Thyroid gland (tissue), 4 donors: Measurements from ENCODE around the gene EGLN2. TPM values are rescaled to one million over a fixed set of nuclear protein-coding genes. Genes with fewer than 3 reads are reported as not detected.

Experiments used
- DNase-seq, 2 donors: peaks; one replicate each; pipeline ENCODE4 v3.0.0-alpha.2; 2019
- H3K27ac ChIP-seq, 3 donors: fragments of 200-600 bp; sonication (generic); 1 replicate in 2 of 3; 2 replicates in 1 of 3; pipeline ENCODE4 v1.5.1; 2016 to 2019; ENCODE audit warnings: mild to moderate bottlenecking in 1 of 3, moderate library complexity in 1 of 3
- H3K27me3 ChIP-seq: fragments of 200-600 bp; sonication (generic); one replicate; pipeline ENCODE4 v1.5.1; 2019
- H3K36me3 ChIP-seq, 2 donors: fragments of 200-600 bp; sonication (generic); one replicate each; pipeline ENCODE4 v1.5.1; 2016 to 2019
- H3K4me1 ChIP-seq, 2 donors: fragments of 200-600 bp; sonication (generic); one replicate each; pipeline ENCODE4 v1.5.1; 2017 to 2019
- H3K4me3 ChIP-seq, 3 donors: fragments of 200-600 bp; sonication (generic); replicated peaks in 1 of 3; 1 replicate in 2 of 3; 2 replicates in 1 of 3; pipeline ENCODE4 v1.5.1; 2016; ENCODE audit warnings: mild to moderate bottlenecking in 1 of 3
- H3K9me3 ChIP-seq: fragments of 200-600 bp; sonication (generic); one replicate; pipeline ENCODE4 v1.5.1; 2017
- CTCF ChIP-seq, 6 experiments: fragments of 200-600 bp in 3 of 6; fragments of 450-650 bp in 3 of 6; sonication (generic) in 3 of 6; IDR thresholded peaks; one replicate each; pipeline ENCODE4 v1.5.1; 2016 to 2019; ENCODE audit warnings: antibody characterized with exemption in 6 of 6, mild to moderate bottlenecking in 2 of 6, inconsistent platforms in 1 of 6, moderate library complexity in 1 of 6
- POLR2A ChIP-seq, 2 donors: fragments of 450-650 bp; IDR thresholded peaks; one replicate each; pipeline ENCODE4 v1.6.1; 2017; ENCODE audit warnings: antibody characterized with exemption in 2 of 2, mild to moderate bottlenecking in 2 of 2, moderate library complexity in 1 of 2
- WGBS, 2 donors: methylation state at CpG; one replicate each; pipeline ENCODE4 v1.1.5; 2017; 5-methylcytosine and 5-hydroxymethylcytosine counted together
- intact Hi-C: fragments of 100-400 bp; cut with DNase I; formaldehyde crosslinking; loops from one replicate; pipeline ENCODE4 v1.15.1; 2023
- total RNA-seq, 4 donors: library from RNA; depleted of rRNA; stranded (reverse); fragments of >200 nt; gene quantifications; one replicate each; pipeline ENCODE4 v1.2.3, GENCODE V29; 2016

Gene EGLN2
- total RNA-seq, 4 donors from 2014 or later: 94.2 to 120 (median 105) TPM

- no peaks in the 10 kb centered on the region for H3K9me3 ChIP-seq
- 11 to 17% methylated on average over 27 to 28 of the region's 28 CpGs for WGBS, 2 donors
- H3K4me1 ChIP-seq: peaks cover 47 to 57% of the 10 kb centered on the region in 2 donors
- peak overlapping the region; percentile 82 to 93 (median 89) for H3K27ac ChIP-seq
- peak in 1 of 2 donors; percentile 13 for TF ChIP-seq POLR2A (IDR thresholded peaks at IDR 0.05)
- peak in 5 of 6 experiments; percentile 44 to 76 (median 45) for TF ChIP-seq CTCF (IDR thresholded peaks at IDR 0.05)
- peak overlapping the region in 2 of 3 donors; percentile 11 to 26 for H3K4me3 ChIP-seq
- intact Hi-C loops: no loop called here
- peaks cover 8 to 11% of the 10 kb centered on the region in 2 donors for H3K36me3 ChIP-seq
- DNase-seq: peak; percentile 77 to 80
- H3K27me3 ChIP-seq: no peaks in the 10 kb centered on the region
Observed at GRCh38 chr19:40797963-40798682, 868 bp upstream of the EGLN2 start.

GRCh38 chr19:40799558-40800338 is 757 bp downstream of the EGLN2 start:
- H3K36me3 ChIP-seq: peaks cover 8 to 11% of the 10 kb centered on the region in 2 donors
- peak overlapping the region; percentile 59 to 93 (median 78) for H3K4me3 ChIP-seq
- 3 to 4% methylated on average over 38 to 40 of the region's 40 CpGs for WGBS, 2 donors
- intact Hi-C loops: loop anchor here (5.0 kb wide), 1 partner anchor 47 kb away; the partner anchor contains the start of genes ACTMAP and SNRPA
- no peaks in the 10 kb centered on the region for H3K27me3 ChIP-seq
- peak overlapping the region; percentile 85 to 95 (median 94) for H3K27ac ChIP-seq
- TF ChIP-seq POLR2A (IDR thresholded peaks at IDR 0.05) (no peak), CTCF (IDR thresholded peaks at IDR 0.05) (no peak)
- peaks cover 62 to 71% of the 10 kb centered on the region in 2 donors for H3K4me1 ChIP-seq
- no peaks in the 10 kb centered on the region for H3K9me3 ChIP-seq
- peak; percentile 48 to 52 for DNase-seq

- intact Hi-C loops: loop anchor here (5.0 kb wide), 1 partner anchor 48 kb away; the partner anchor contains the start of genes ACTMAP and SNRPA
- no peaks in the 10 kb centered on the region for H3K27me3 ChIP-seq
- peak overlapping the region in 1 of 3 donors; percentile 93 for H3K4me3 ChIP-seq
- peaks cover 69 to 77% of the 10 kb centered on the region in 2 donors for H3K4me1 ChIP-seq
- WGBS, 2 donors: 64 to 74% methylated on average over 13 to 20 of the region's 27 CpGs
- no peak for DNase-seq
- peak overlapping the region; percentile 85 to 95 (median 94) for H3K27ac ChIP-seq
- H3K36me3 ChIP-seq: peaks cover 8 to 11% of the 10 kb centered on the region in 2 donors
- TF ChIP-seq POLR2A (IDR thresholded peaks at IDR 0.05): no peak
- no peak for TF ChIP-seq CTCF (IDR thresholded peaks at IDR 0.05)
- no peaks in the 10 kb centered on the region for H3K9me3 ChIP-seq
Observed at GRCh38 chr19:40800339-40800996, 1.5 kb downstream of the EGLN2 start.

GRCh38 chr19:40800997-40801377 is 2.0 kb downstream of the EGLN2 start:
- peaks cover 69 to 77% of the 10 kb centered on the region in 2 donors for H3K4me1 ChIP-seq
- peaks cover 8 to 11% of the 10 kb centered on the region in 2 donors for H3K36me3 ChIP-seq
- no peaks in the 10 kb centered on the region for H3K9me3 ChIP-seq
- intact Hi-C loops: loop anchor here (5.0 kb wide), 1 partner anchor 49 kb away; the partner anchor contains the start of genes ACTMAP and SNRPA
- peak overlapping the region in 1 of 3 donors; percentile 93 for H3K4me3 ChIP-seq
- H3K27ac ChIP-seq: peak overlapping the region in 2 of 3 donors; percentile 79 to 94
- 84 to 94% methylated on average over 16 to 17 of the region's 27 CpGs for WGBS, 2 donors
- TF ChIP-seq CTCF (IDR thresholded peaks at IDR 0.05): no peak
- no peak for TF ChIP-seq POLR2A (IDR thresholded peaks at IDR 0.05)
- no peak for DNase-seq
- H3K27me3 ChIP-seq: no peaks in the 10 kb centered on the region
